WTC11 (cell line): Measurements from ENCODE around the gene OR52J3. TPM values are rescaled to one million over a fixed set of nuclear protein-coding genes. Genes with fewer than 3 reads are reported as not detected.

Experiments used
- ATAC-seq: fragments of 200-7000 bp; cut with Tn5 transposase; 2 replicates; pipeline ENCODE4 v1.10.0; 2021; ENCODE audit warnings: mild to moderate bottlenecking, moderate library complexity
- CTCF ChIA-PET: fragments of 300-600 bp; sonication (Branson Sonifier 250); formaldehyde crosslinking; loops from one replicate; lab custom pipeline; 2021; ENCODE audit warnings: antibody characterized with exemption; lab: Charles Lee
- POLR2A ChIA-PET: fragments of 350-600 bp; sonication (Branson Sonifier 250); formaldehyde crosslinking; loops from one replicate; lab custom pipeline; 2021; ENCODE audit warnings: antibody characterized with exemption; lab: Charles Lee
- DNase-seq: peaks from one replicate; pipeline ENCODE4 v3.0.0; 2021; ENCODE audit warnings: low spot score
- H3K27ac Mint-ChIP-seq: 2 replicates; pipeline ENCODE4 v1.8.0; 2021; ENCODE audit warnings: mixed read lengths
- H3K27me3 Mint-ChIP-seq: 2 replicates; pipeline ENCODE4 v1.8.0; 2021; ENCODE audit warnings: low read depth, mild to moderate bottlenecking, moderate library complexity, mixed read lengths
- H3K36me3 Mint-ChIP-seq: 2 replicates; pipeline ENCODE4 v1.8.0; 2021; ENCODE audit warnings: mixed read lengths
- H3K4me1 Mint-ChIP-seq: 2 replicates; pipeline ENCODE4 v1.8.0; 2022; ENCODE audit warnings: mixed read lengths
- H3K4me3 Mint-ChIP-seq: 2 replicates; pipeline ENCODE4 v1.8.0; 2021; ENCODE audit warnings: mild to moderate bottlenecking, moderate library complexity, mixed read lengths
- H3K9me3 Mint-ChIP-seq: 2 replicates; pipeline ENCODE4 v1.8.0; 2021; ENCODE audit warnings: mixed read lengths
- CBFB ChIP-seq: sonication (generic); formaldehyde crosslinking; IDR thresholded peaks from 2 replicates; pipeline ENCODE4 v1.8.1; 2022; ENCODE audit warnings: mild to moderate bottlenecking, low read depth, missing genetic modification reagents
- CREM ChIP-seq: sonication (generic); formaldehyde crosslinking; IDR thresholded peaks from 2 replicates; pipeline ENCODE4 v1.8.1; 2022; ENCODE audit warnings: mild to moderate bottlenecking, missing genetic modification reagents, moderate library complexity
- ELF4 ChIP-seq: sonication (generic); formaldehyde crosslinking; IDR thresholded peaks from 2 replicates; pipeline ENCODE4 v1.8.1; 2022; ENCODE audit warnings: low read depth, mild to moderate bottlenecking, moderate library complexity, missing genetic modification reagents
- ESRRA ChIP-seq: sonication (generic); formaldehyde crosslinking; IDR thresholded peaks from 2 replicates; pipeline ENCODE4 v1.8.1; 2022; ENCODE audit warnings: mild to moderate bottlenecking, missing genetic modification reagents, borderline replicate concordance
- FOXP1 ChIP-seq: sonication (generic); formaldehyde crosslinking; IDR thresholded peaks from 2 replicates; pipeline ENCODE4 v1.8.0; 2022; ENCODE audit warnings: missing genetic modification reagents, mild to moderate bottlenecking, moderate library complexity, borderline replicate concordance
- MXD4 ChIP-seq: fragments of 250-450 bp; sonication (Bioruptor Pico); IDR thresholded peaks from 2 replicates; pipeline ENCODE4 v1.8.0; 2021; ENCODE audit warnings: mild to moderate bottlenecking, moderate library complexity, borderline replicate concordance
- NR1H2 ChIP-seq: sonication (generic); formaldehyde crosslinking; IDR thresholded peaks from 2 replicates; pipeline ENCODE4 v1.9.0; 2021; ENCODE audit warnings: mild to moderate bottlenecking, moderate library complexity, missing genetic modification reagents
- RORB ChIP-seq: fragments of 250-450 bp; sonication (Bioruptor Pico); IDR thresholded peaks from 2 replicates; pipeline ENCODE4 v1.9.0; 2021; ENCODE audit warnings: mild to moderate bottlenecking
- SMAD3 ChIP-seq: sonication (generic); formaldehyde crosslinking; IDR thresholded peaks from 2 replicates; pipeline ENCODE4 v1.8.0; 2022; ENCODE audit warnings: missing genetic modification reagents, mild to moderate bottlenecking, borderline replicate concordance
- TP53 ChIP-seq: sonication (generic); formaldehyde crosslinking; IDR thresholded peaks from 2 replicates; pipeline ENCODE4 v1.8.1; 2023; ENCODE audit warnings: mild to moderate bottlenecking, missing genetic modification reagents
- ZNF121 ChIP-seq: sonication (generic); formaldehyde crosslinking; IDR thresholded peaks from 2 replicates; pipeline ENCODE4 v1.8.0; 2023; ENCODE audit warnings: missing genetic modification reagents
- ZNF138 ChIP-seq: sonication (generic); formaldehyde crosslinking; conservative IDR thresholded peaks from 2 replicates; pipeline ENCODE4 v1.8.1; 2022; ENCODE audit warnings: mild to moderate bottlenecking, moderate library complexity, missing genetic modification reagents
- ZNF263 ChIP-seq: sonication (generic); formaldehyde crosslinking; IDR thresholded peaks from 2 replicates; pipeline ENCODE4 v1.8.1; 2022; ENCODE audit warnings: low read depth, mild to moderate bottlenecking, moderate library complexity, missing genetic modification reagents
- ZNF317 ChIP-seq: sonication (generic); formaldehyde crosslinking; IDR thresholded peaks from 2 replicates; pipeline ENCODE4 v1.8.1; 2023; ENCODE audit warnings: low read depth, mild to moderate bottlenecking, moderate library complexity, missing genetic modification reagents, borderline replicate concordance
- ZNF416 ChIP-seq: fragments of 250-450 bp; sonication (Bioruptor Pico); IDR thresholded peaks from 2 replicates; pipeline ENCODE4 v1.9.0; 2021; ENCODE audit warnings: mild to moderate bottlenecking, inconsistent platforms
- total RNA-seq: library from RNA; stranded (reverse); gene quantifications from 3 replicates; pipeline ENCODE4 v1.2.3, GENCODE V29; 2021
- TF ChIP-seq, protein P1 (sequence below): sonication (generic); formaldehyde crosslinking; IDR thresholded peaks from 2 replicates; pipeline ENCODE4 v1.8.0; 2022; ENCODE audit warnings: missing genetic modification reagents
- TF ChIP-seq, protein P2 (sequence below): sonication (generic); formaldehyde crosslinking; IDR thresholded peaks from 2 replicates; pipeline ENCODE4 v1.8.1; 2023; ENCODE audit warnings: mild to moderate bottlenecking, moderate library complexity, missing genetic modification reagents
- TF ChIP-seq, protein P3 (sequence below): fragments of 250-450 bp; sonication (Bioruptor Pico); IDR thresholded peaks from 2 replicates; pipeline ENCODE4 v1.9.0; 2021; ENCODE audit warnings: mild to moderate bottlenecking
- TF ChIP-seq, protein P4 (sequence below): sonication (generic); formaldehyde crosslinking; IDR thresholded peaks from 2 replicates; pipeline ENCODE4 v1.8.0; 2023; ENCODE audit warnings: missing genetic modification reagents
- TF ChIP-seq, protein P5 (sequence below): sonication (generic); formaldehyde crosslinking; IDR thresholded peaks from 2 replicates; pipeline ENCODE4 v1.8.1; 2023; ENCODE audit warnings: mild to moderate bottlenecking, missing genetic modification reagents, moderate library complexity
- TF ChIP-seq, protein P6 (sequence below): sonication (generic); formaldehyde crosslinking; IDR thresholded peaks from 2 replicates; pipeline ENCODE4 v1.8.0; 2022; ENCODE audit warnings: mild to moderate bottlenecking, missing genetic modification reagents
- TF ChIP-seq, protein P7 (sequence below): fragments of 250-450 bp; sonication (Bioruptor Pico); IDR thresholded peaks from 2 replicates; pipeline ENCODE4 v1.9.0; 2021; ENCODE audit warnings: mild to moderate bottlenecking, borderline replicate concordance

The OR52J3 gene
- total RNA-seq, 1 experiment from 2014 or later = not detected

DNA sequence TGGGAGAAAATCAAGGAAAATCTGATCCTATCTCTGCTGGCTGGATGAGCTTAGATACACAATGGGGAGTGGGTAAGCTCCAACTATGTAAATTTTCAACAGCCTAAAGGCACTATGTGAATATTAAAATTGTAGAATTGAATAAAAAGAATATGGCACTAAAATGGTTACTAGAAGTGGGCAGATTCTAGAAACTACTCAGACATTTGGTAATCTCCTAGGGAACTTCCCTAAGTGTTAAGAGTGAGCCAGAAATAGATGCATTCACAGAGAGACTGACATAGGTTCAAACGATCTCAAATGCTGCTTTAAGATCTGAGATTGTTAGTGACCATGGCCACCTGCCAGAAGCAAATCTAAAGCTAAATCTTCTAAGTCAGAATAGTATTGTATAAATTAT lies 18.7 kb downstream of the OR52J3 start (continued):
- TF ChIP-seq, protein P1, sequence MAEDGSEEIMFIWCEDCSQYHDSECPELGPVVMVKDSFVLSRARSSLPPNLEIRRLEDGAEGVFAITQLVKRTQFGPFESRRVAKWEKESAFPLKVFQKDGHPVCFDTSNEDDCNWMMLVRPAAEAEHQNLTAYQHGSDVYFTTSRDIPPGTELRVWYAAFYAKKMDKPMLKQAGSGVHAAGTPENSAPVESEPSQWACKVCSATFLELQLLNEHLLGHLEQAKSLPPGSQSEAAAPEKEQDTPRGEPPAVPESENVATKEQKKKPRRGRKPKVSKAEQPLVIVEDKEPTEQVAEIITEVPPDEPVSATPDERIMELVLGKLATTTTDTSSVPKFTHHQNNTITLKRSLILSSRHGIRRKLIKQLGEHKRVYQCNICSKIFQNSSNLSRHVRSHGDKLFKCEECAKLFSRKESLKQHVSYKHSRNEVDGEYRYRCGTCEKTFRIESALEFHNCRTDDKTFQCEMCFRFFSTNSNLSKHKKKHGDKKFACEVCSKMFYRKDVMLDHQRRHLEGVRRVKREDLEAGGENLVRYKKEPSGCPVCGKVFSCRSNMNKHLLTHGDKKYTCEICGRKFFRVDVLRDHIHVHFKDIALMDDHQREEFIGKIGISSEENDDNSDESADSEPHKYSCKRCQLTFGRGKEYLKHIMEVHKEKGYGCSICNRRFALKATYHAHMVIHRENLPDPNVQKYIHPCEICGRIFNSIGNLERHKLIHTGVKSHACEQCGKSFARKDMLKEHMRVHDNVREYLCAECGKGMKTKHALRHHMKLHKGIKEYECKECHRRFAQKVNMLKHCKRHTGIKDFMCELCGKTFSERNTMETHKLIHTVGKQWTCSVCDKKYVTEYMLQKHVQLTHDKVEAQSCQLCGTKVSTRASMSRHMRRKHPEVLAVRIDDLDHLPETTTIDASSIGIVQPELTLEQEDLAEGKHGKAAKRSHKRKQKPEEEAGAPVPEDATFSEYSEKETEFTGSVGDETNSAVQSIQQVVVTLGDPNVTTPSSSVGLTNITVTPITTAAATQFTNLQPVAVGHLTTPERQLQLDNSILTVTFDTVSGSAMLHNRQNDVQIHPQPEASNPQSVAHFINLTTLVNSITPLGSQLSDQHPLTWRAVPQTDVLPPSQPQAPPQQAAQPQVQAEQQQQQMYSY (CRISPR knock-in tag) = no peak
- TF ChIP-seq, protein P2, sequence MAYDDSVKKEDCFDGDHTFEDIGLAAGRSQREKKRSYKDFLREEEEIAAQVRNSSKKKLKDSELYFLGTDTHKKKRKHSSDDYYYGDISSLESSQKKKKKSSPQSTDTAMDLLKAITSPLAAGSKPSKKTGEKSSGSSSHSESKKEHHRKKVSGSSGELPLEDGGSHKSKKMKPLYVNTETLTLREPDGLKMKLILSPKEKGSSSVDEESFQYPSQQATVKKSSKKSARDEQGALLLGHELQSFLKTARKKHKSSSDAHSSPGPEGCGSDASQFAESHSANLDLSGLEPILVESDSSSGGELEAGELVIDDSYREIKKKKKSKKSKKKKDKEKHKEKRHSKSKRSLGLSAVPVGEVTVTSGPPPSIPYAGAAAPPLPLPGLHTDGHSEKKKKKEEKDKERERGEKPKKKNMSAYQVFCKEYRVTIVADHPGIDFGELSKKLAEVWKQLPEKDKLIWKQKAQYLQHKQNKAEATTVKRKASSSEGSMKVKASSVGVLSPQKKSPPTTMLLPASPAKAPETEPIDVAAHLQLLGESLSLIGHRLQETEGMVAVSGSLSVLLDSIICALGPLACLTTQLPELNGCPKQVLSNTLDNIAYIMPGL (CRISPR knock-in tag) = no peak
- TF ChIP-seq FOXP1 (no peak), ZNF416 (no peak), SMAD3 (CRISPR knock-in tag) (no peak), TP53 (CRISPR knock-in tag) (no peak), ELF4 (CRISPR knock-in tag) (no peak)
- TF ChIP-seq, protein P3, sequence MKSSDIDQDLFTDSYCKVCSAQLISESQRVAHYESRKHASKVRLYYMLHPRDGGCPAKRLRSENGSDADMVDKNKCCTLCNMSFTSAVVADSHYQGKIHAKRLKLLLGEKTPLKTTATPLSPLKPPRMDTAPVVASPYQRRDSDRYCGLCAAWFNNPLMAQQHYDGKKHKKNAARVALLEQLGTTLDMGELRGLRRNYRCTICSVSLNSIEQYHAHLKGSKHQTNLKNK (CRISPR knock-in tag) = no peak
- TF ChIP-seq, protein P4, sequence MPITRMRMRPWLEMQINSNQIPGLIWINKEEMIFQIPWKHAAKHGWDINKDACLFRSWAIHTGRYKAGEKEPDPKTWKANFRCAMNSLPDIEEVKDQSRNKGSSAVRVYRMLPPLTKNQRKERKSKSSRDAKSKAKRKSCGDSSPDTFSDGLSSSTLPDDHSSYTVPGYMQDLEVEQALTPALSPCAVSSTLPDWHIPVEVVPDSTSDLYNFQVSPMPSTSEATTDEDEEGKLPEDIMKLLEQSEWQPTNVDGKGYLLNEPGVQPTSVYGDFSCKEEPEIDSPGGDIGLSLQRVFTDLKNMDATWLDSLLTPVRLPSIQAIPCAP = no peak
- TF ChIP-seq, all 79 proteins: peak for 0

DNA sequence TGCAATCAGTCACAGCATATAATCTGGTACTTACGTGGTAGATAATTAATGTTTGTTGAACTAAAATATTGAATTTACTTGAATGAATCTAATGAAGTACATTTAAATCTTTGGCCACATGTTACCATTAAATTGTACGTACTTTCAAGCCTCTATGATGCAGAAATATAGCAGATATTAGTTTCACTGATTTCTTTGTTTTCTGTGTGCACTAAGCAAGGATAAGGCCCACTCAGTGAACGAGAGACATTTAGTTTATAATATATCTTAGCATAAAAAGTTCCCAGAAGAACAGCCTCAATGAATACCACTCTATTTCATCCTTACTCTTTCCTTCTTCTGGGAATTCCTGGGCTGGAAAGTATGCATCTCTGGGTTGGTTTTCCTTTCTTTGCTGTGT lies 22.9 kb downstream of the OR52J3 start, which contains the start of gene OR52E1:
Gene OR52E1 (plus strand): TSS at position 301 of the 400 bp plus-strand sequence.
- H3K4me3 Mint-ChIP-seq = no peak within 1 kb of the TSS
- 0 out of 2 replicates have a peak, but pooled peaks cover 3% of the 10 kb centered on the region for H3K4me1 Mint-ChIP-seq
- H3K27ac Mint-ChIP-seq = no peak within 1 kb of the TSS
- H3K36me3 Mint-ChIP-seq = no peaks in the 10 kb centered on the region
- H3K9me3 Mint-ChIP-seq = no peaks in the 10 kb centered on the region
- DNase-seq = no peak
- CTCF ChIA-PET = no interaction called here
- peaks cover 2% of the 10 kb centered on the region; the same call in 1 of the 2 replicates for H3K27me3 Mint-ChIP-seq
- no peak for ATAC-seq
- POLR2A ChIA-PET = no interaction called here
- TF ChIP-seq NR1H2 (no peak), ZNF263 (no peak), RORB (CRISPR knock-in tag) (no peak), CBFB (no peak), ZNF121 (CRISPR knock-in tag) (no peak), ESRRA (CRISPR knock-in tag) (no peak), ZNF317 (no peak), CREM (CRISPR knock-in tag) (no peak), ZNF138 (CRISPR knock-in tag) (no peak), MXD4 (CRISPR knock-in tag) (no peak)
- TF ChIP-seq, protein P5, sequence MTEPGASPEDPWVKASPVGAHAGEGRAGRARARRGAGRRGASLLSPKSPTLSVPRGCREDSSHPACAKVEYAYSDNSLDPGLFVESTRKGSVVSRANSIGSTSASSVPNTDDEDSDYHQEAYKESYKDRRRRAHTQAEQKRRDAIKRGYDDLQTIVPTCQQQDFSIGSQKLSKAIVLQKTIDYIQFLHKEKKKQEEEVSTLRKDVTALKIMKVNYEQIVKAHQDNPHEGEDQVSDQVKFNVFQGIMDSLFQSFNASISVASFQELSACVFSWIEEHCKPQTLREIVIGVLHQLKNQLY (CRISPR knock-in tag) = no peak
- TF ChIP-seq, protein P6, sequence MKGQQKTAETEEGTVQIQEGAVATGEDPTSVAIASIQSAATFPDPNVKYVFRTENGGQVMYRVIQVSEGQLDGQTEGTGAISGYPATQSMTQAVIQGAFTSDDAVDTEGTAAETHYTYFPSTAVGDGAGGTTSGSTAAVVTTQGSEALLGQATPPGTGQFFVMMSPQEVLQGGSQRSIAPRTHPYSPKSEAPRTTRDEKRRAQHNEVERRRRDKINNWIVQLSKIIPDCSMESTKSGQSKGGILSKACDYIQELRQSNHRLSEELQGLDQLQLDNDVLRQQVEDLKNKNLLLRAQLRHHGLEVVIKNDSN (CRISPR knock-in tag) = no peak
- TF ChIP-seq, protein P7, sequence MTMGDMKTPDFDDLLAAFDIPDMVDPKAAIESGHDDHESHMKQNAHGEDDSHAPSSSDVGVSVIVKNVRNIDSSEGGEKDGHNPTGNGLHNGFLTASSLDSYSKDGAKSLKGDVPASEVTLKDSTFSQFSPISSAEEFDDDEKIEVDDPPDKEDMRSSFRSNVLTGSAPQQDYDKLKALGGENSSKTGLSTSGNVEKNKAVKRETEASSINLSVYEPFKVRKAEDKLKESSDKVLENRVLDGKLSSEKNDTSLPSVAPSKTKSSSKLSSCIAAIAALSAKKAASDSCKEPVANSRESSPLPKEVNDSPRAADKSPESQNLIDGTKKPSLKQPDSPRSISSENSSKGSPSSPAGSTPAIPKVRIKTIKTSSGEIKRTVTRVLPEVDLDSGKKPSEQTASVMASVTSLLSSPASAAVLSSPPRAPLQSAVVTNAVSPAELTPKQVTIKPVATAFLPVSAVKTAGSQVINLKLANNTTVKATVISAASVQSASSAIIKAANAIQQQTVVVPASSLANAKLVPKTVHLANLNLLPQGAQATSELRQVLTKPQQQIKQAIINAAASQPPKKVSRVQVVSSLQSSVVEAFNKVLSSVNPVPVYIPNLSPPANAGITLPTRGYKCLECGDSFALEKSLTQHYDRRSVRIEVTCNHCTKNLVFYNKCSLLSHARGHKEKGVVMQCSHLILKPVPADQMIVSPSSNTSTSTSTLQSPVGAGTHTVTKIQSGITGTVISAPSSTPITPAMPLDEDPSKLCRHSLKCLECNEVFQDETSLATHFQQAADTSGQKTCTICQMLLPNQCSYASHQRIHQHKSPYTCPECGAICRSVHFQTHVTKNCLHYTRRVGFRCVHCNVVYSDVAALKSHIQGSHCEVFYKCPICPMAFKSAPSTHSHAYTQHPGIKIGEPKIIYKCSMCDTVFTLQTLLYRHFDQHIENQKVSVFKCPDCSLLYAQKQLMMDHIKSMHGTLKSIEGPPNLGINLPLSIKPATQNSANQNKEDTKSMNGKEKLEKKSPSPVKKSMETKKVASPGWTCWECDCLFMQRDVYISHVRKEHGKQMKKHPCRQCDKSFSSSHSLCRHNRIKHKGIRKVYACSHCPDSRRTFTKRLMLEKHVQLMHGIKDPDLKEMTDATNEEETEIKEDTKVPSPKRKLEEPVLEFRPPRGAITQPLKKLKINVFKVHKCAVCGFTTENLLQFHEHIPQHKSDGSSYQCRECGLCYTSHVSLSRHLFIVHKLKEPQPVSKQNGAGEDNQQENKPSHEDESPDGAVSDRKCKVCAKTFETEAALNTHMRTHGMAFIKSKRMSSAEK = no peak
